Epithelial cell of esophagus (primary cell): ENCODE data around the gene CTNND2.

Experiments
- DNase-seq: peaks from one replicate; pipeline ENCODE4 v3.0.0; 2010; ENCODE audit warnings: low read depth
- H3K4me3 ChIP-seq: 2 replicates; pipeline ENCODE4 v1.5.1; 2011; ENCODE audit warnings: mild to moderate bottlenecking, low read length, control low read depth
- CTCF ChIP-seq: IDR thresholded peaks from 2 replicates; pipeline ENCODE4 v1.5.1; 2011; ENCODE audit warnings: low read depth, mild to moderate bottlenecking, low read length, control low read depth, inconsistent platforms; ENCODE audit not compliant: insufficient read depth; ENCODE audit errors: missing control alignments

The CTNND2 gene

DNA sequence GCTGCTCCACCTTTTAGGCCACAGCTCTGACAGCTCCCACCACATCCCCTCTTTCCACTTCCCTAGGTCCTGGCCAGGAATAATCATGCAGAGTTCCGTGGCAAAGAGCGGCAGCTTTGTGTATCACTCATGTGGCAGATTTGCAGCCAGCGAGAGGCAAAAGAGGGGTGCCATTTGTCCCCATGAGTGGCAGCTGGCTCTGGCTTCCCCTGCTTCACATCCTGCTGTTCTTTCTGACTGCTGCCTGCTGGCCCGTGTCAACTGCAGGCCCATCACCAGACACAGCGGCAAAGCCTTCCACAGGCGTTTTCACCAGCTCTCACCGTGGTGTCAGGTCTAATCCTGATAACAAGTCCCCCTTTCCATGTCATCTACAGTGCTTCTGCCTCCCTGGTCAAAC, 712.6 kb downstream of the CTNND2 start:
- H3K4me3 ChIP-seq: no peak overlapping the region
- TF ChIP-seq CTCF: no peak
- DNase-seq: no peak

DNA sequence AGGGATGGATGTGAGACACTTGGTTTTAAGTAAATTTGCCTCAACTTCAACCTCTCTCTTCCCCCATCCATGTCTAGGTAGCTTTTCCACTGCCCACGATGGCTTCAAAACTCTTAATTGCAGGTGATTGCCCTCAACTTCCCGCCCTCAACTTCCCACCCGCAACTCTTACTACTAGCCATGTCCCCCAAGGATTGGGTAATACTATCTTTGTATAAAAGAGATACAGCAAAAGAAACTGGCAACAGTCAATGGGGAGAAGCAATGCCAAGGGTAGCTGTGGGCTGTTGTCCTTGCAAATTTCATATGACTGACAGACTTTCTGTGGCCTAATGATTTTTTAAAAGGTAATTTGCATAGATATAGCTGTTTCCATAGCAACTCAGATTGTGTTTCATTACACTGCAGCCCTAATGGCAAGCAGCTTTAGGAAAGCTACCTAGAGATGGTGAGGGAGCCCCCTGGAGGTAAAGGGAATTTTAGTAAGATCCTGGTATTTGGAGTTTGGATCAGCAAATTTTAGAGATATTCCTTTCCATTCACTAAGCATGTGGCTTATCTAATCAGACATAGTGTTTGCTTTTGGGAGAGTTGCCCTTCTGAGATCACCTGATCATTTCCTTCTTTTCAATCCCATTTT, 721.7 kb downstream of the CTNND2 start:
- TF ChIP-seq CTCF: peak; percentile 49
- no peak overlapping the region for H3K4me3 ChIP-seq
- peak; percentile 16 for DNase-seq

GRCh38 chr5:11181940-11182339, 722.3 kb downstream of the CTNND2 start:
- TF ChIP-seq CTCF: no peak
- no peak for DNase-seq
- no peak overlapping the region for H3K4me3 ChIP-seq

- peak; percentile 15 for DNase-seq
- TF ChIP-seq CTCF: no peak
- no peak overlapping the region for H3K4me3 ChIP-seq
Observed at GRCh38 chr5:11180890-11181289, 723.4 kb downstream of the CTNND2 start.

- no peak for TF ChIP-seq CTCF
- H3K4me3 ChIP-seq: no peak overlapping the region
- peak; percentile 43 for DNase-seq
Observed at GRCh38 chr5:11177999-11178711, 726.1 kb downstream of the CTNND2 start.

DNA sequence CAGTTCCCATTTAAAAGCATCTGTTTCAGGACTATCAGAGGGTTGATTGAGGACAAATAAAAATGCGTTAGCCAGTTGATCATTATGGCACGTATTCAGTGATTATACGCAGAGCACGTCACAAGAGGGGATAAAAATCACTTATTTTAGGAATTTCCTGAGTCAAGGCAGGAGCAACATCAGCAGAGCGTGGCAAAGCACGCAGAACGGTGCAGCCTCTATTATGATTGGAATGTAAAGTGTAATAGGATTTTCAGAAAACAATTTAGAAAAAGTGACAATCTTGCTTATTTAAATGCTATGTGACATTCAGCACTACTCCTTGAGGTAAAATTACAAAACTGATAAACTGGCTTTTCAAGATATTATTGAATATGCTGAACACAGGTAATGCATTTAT, 729.7 kb downstream of the CTNND2 start:
- DNase-seq: no peak
- TF ChIP-seq CTCF: no peak

GRCh38 chr5:11172484-11172883, 731.8 kb downstream of the CTNND2 start:
- DNase-seq: no peak
- TF ChIP-seq CTCF: no peak
- H3K4me3 ChIP-seq: no peak overlapping the region

More for the DNA sequence above, 729.7 kb downstream of the CTNND2 start:
- H3K4me3 ChIP-seq: no peak overlapping the region
